Measurements from ENCODE around the gene VENTX. TPM values are rescaled to one million over a fixed set of nuclear protein-coding genes. Genes with fewer than 3 reads are reported as not detected.

Gene VENTX
- total and polyA plus RNA-seq, 9 donors, result 0.04 to 0.24 (median 0.17) TPM

DNA sequence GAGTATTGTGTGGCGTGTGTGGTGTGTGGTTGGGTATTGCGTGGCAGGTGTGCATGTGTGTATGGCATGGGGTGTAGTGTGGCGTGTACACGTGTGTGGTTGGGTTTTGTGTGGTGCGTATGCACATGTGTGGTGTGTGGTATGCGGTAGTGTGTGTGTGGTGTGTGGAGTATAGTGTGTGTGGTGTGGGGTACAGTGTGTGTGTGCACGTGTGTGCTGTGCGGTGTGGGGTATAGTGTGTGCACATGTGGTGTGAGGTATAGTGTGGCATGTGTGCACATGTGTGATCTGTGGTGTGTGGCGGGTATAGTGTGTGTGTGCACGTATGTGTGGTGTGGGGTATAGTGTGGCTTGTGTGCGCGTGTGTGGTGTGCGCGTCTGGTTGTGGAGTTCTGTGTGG is 28.5 kb upstream of the VENTX start:
- no peaks in the 10 kb centered on the region for H3K9me3 ChIP-seq (replicated peaks; ENCODE audit: control insufficient read depth, low read depth, low read length)
- no peaks in the 10 kb centered on the region for H3K27me3 ChIP-seq (ENCODE audit: control insufficient read depth, insufficient read depth, low read length)
- H3K4me1 ChIP-seq (ENCODE audit: control insufficient read depth, insufficient read depth, low read length), result no peaks in the 10 kb centered on the region
- H3K27ac ChIP-seq (ENCODE audit: low read length), result no peak overlapping the region
- 96% methylated on average over 14 of the region's 14 CpGs for WGBS (ENCODE audit: insufficient coverage)
- DNase-seq, result no peak
- no peaks in the 10 kb centered on the region for H3K36me3 ChIP-seq (ENCODE audit: control insufficient read depth, insufficient read depth, low read length)
- H3K4me3 ChIP-seq (ENCODE audit: low read length), result no peak overlapping the region

DNA sequence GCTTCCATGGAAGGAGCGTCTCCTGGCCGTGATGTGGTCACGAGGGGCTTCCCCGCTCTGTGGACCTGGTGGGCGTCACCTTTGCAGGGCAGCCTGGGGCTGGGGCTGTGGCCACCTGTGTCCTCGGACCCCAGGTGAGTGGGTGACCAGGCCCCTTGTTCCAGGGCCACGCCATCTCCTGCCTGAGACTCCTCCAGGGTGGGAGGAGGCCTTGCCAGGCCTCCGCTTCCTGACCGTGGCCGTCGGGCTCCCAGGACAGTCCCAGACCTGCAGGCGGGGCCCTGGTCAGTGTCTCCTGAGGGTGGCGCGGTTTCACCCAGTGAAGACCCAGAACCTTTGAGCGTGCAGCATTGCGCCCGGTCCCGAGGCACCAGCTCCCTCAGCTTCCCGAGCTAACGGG is 28.0 kb upstream of the VENTX start:
- no peaks in the 10 kb centered on the region for H3K9me3 ChIP-seq (replicated peaks; ENCODE audit: control insufficient read depth, low read depth, low read length)
- H3K36me3 ChIP-seq (ENCODE audit: control insufficient read depth, insufficient read depth, low read length), result no peaks in the 10 kb centered on the region
- no peak for DNase-seq
- no peaks in the 10 kb centered on the region for H3K27me3 ChIP-seq (ENCODE audit: control insufficient read depth, insufficient read depth, low read length)
- no peaks in the 10 kb centered on the region for H3K4me1 ChIP-seq (ENCODE audit: control insufficient read depth, insufficient read depth, low read length)
- 83% methylated on average over 20 of the region's 20 CpGs for WGBS (ENCODE audit: insufficient coverage)
- H3K4me3 ChIP-seq (ENCODE audit: low read length), result no peak overlapping the region
- no peak overlapping the region for H3K27ac ChIP-seq (ENCODE audit: low read length)

DNA sequence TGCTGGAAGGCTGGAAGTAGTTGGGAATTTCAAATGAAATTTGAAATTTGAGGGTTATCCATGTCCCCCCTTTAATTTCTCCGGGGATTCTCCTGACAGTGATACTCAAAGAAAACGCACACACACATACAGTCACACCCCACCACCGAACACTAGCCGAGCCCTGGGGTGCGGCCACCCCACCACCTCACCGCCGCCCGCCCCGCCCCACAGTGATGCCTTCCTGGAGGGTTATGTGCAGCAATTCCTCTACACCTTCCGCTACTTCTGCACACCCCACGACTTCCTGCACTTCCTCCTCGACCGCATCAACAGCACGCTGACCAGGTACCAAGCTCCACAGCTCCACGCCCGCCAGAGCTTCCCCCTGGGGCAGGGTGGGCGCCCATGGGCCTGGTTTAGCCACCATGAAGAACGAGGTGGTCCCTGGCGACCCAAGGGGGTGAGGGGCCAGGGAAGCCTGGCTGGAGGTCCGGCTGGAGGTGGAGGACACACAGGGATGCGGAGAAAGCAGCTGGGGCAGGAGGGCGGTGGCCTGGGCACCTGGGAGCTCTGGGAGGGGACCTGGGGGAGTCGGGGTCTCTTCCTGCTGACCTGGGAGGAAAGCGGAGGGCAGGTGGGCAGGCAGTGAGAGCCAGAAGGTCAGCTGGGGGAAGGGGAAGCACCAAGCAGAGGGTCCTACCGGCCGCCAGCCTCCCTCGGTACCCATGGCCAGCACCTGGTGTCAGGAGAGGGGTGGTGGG is 27.1 kb upstream of the VENTX start:
- Histone ChIP-seq H3K4me1 (ENCODE audit: control insufficient read depth, insufficient read depth, low read length) (no peaks in the 10 kb centered on the region), H3K4me3 (ENCODE audit: low read length) (no peak overlapping the region), H3K27ac (ENCODE audit: low read length) (no peak overlapping the region), H3K36me3 (ENCODE audit: control insufficient read depth, insufficient read depth, low read length) (no peaks in the 10 kb centered on the region), H3K9me3 (replicated peaks; ENCODE audit: control insufficient read depth, low read depth, low read length) (no peaks in the 10 kb centered on the region), H3K27me3 (ENCODE audit: control insufficient read depth, insufficient read depth, low read length) (no peaks in the 10 kb centered on the region)
- no peak for DNase-seq
- WGBS (ENCODE audit: insufficient coverage), result 82% methylated on average over 18 of the region's 27 CpGs

DNA sequence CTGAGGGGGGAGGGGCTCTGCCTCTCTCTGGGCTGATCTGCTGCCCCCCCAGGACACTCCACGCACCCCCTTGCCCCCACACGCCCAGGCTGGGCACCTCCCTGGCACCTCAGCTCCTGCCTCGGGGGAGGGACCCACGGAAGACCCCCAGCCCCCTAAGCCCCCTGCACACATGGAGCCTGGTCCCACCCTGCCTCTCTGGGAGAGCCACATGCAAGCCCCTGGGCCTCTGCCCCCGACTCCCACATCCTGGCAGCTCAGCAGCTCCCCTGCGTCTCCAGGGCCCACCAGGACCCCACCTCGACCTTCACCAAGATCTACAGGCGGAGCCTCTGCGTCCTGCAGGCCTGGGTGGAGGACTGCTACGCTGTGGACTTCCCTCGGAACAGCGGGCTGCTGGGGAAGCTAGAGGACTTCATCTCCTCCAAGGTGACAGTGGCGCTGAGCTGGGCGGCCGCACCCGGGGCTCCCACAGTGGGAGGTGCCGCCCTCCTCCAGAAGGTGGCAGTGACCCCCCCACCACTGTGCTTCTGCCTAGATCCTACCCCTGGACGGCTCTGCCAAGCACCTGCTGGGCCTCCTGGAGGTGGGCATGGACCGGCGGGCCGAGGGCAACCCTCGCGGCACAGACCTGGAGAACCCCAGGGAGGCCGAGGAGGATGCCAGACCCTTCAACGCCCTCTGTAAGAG is 26.4 kb upstream of the VENTX start:
- H3K4me3 ChIP-seq (ENCODE audit: low read length), result no peak overlapping the region
- no peaks in the 10 kb centered on the region for H3K36me3 ChIP-seq (ENCODE audit: control insufficient read depth, insufficient read depth, low read length)
- WGBS (ENCODE audit: insufficient coverage), result 85% methylated on average over 20 of the region's 25 CpGs
- no peak overlapping the region for H3K27ac ChIP-seq (ENCODE audit: low read length)
- no peaks in the 10 kb centered on the region for H3K4me1 ChIP-seq (ENCODE audit: control insufficient read depth, insufficient read depth, low read length)
- no peaks in the 10 kb centered on the region for H3K9me3 ChIP-seq (replicated peaks; ENCODE audit: control insufficient read depth, low read depth, low read length)
- H3K27me3 ChIP-seq (ENCODE audit: control insufficient read depth, insufficient read depth, low read length), result no peaks in the 10 kb centered on the region
- no peak for DNase-seq

DNA sequence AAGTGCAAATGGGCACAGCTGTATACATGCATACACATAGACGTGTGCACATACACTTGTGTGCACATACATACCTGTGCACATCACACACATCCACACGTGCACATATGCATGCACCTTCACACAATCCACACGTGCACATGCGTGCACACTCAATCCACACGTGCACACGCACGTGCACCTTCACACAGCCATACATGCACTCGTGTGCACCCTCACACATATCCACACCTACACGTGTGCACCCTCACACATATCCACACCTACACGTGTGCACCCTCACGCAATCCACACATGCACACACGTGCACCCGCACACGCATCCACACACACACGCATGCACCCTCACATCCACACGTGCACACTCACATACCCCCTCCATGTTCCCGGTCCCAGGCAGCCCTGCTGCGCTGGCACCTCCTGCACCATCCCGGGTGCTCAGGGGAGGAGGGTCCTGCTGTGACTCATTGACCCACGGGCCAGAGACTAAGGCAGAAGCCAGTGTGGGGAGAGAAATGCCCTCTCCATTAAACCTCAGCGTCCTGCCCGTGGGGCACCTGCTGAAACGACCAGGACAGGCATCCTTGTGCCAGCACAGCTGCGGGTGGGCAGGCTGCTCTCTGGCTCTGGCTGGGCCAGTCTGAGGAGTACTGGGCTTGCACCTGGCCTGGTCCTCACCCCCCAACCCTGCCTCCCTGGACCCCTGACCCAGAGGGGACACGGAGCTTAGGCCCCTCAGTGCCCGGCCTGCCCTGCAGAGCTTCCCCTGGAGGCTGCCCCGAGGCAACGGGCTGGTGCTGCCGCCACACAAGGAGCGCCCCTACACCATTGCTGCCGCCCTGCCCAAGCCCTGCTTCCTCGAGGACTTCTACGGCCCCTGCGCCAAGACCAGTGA is 25.4 kb upstream of the VENTX start:
- DNase-seq, result no peak
- H3K27ac ChIP-seq (ENCODE audit: low read length), result no peak overlapping the region
- H3K4me3 ChIP-seq (ENCODE audit: low read length), result no peak overlapping the region
- H3K4me1 ChIP-seq (ENCODE audit: control insufficient read depth, insufficient read depth, low read length), result no peaks in the 10 kb centered on the region
- peaks cover under 1% of the 10 kb centered on the region for H3K27me3 ChIP-seq (ENCODE audit: control insufficient read depth, insufficient read depth, low read length)
- 88% methylated on average over 32 of the region's 34 CpGs for whole genome bisulfite sequencing (ENCODE audit: insufficient coverage)
- no peaks in the 10 kb centered on the region for H3K36me3 ChIP-seq (ENCODE audit: control insufficient read depth, insufficient read depth, low read length)
- H3K9me3 ChIP-seq (replicated peaks; ENCODE audit: control insufficient read depth, low read depth, low read length), result no peaks in the 10 kb centered on the region

DNA sequence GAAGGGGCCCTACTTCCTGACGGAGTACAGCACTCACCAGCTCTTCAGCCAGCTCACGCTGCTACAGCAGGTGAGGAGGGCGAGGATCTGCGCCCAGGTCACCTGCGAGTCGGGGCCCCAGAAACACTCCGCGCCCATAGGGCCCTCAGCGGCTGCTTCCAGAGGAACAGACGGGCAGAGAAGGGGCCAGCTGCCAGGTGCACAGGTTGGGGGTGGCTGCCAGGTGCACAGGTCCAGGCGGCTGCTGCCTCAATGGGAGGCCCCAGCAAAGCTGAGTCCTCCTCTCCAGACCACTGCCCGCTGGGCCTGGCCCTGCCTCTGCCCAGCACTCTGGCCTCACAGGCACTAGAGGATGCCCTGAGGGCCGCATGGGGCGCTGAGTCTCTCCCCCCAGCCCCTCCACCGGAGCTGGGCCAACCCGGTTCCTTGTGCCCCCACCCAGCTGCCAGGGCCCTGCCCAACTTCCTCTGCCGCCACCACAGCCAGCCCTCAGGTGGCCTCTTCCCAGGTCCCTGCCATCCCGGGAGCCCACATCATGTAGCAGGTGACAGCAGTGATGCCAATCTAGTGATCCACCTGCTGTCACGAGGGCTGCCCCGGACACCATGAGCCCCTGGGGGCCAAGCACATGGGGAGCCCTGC is 24.7 kb upstream of the VENTX start:
- Histone ChIP-seq H3K4me3 (ENCODE audit: low read length) (no peak overlapping the region), H3K4me1 (ENCODE audit: control insufficient read depth, insufficient read depth, low read length) (no peaks in the 10 kb centered on the region), H3K36me3 (ENCODE audit: control insufficient read depth, insufficient read depth, low read length) (no peaks in the 10 kb centered on the region), H3K9me3 (replicated peaks; ENCODE audit: control insufficient read depth, low read depth, low read length) (no peaks in the 10 kb centered on the region), H3K27me3 (ENCODE audit: control insufficient read depth, insufficient read depth, low read length) (peaks cover 3% of the 10 kb centered on the region), H3K27ac (ENCODE audit: low read length) (no peak overlapping the region)
- DNase-seq, result no peak
- WGBS (ENCODE audit: insufficient coverage), result 90% methylated on average over 17 of the region's 20 CpGs

GRCh38 chr10:133213641-133214467 is 23.8 kb upstream of the VENTX start:
- WGBS (ENCODE audit: insufficient coverage), result 86% methylated on average over 30 of the region's 32 CpGs
- Histone ChIP-seq H3K27me3 (ENCODE audit: control insufficient read depth, insufficient read depth, low read length) (peaks cover 11% of the 10 kb centered on the region), H3K27ac (ENCODE audit: low read length) (no peak overlapping the region), H3K4me1 (ENCODE audit: control insufficient read depth, insufficient read depth, low read length) (no peaks in the 10 kb centered on the region), H3K4me3 (ENCODE audit: low read length) (no peak overlapping the region), H3K9me3 (replicated peaks; ENCODE audit: control insufficient read depth, low read depth, low read length) (no peaks in the 10 kb centered on the region), H3K36me3 (ENCODE audit: control insufficient read depth, insufficient read depth, low read length) (no peaks in the 10 kb centered on the region)
- no peak for DNase-seq

GRCh38 chr10:133214468-133215410 is 22.9 kb upstream of the VENTX start:
- WGBS (ENCODE audit: insufficient coverage), result 64% methylated on average over 25 of the region's 28 CpGs
- H3K4me3 ChIP-seq (ENCODE audit: low read length), result no peak overlapping the region
- no peaks in the 10 kb centered on the region for H3K36me3 ChIP-seq (ENCODE audit: control insufficient read depth, insufficient read depth, low read length)
- no peak overlapping the region for H3K27ac ChIP-seq (ENCODE audit: low read length)
- peaks cover 20% of the 10 kb centered on the region for H3K27me3 ChIP-seq (ENCODE audit: control insufficient read depth, insufficient read depth, low read length)
- H3K9me3 ChIP-seq (replicated peaks; ENCODE audit: control insufficient read depth, low read depth, low read length), result no peaks in the 10 kb centered on the region
- no peak for DNase-seq
- no peaks in the 10 kb centered on the region for H3K4me1 ChIP-seq (ENCODE audit: control insufficient read depth, insufficient read depth, low read length)

All from muscle of leg (tissue), 11 donors.